NCI-H2107 (cell line): ENCODE measurements around the gene ASAP3.

Experiments used
- DNase-seq: peaks from one replicate; lab custom pipeline; 2025; lab: John Stamatoyannopoulos, UW

Gene ASAP3

GRCh38 chr1:23423415-23424292 is 60.3 kb downstream of the ASAP3 start:
- no peak for DNase-seq

DNA sequence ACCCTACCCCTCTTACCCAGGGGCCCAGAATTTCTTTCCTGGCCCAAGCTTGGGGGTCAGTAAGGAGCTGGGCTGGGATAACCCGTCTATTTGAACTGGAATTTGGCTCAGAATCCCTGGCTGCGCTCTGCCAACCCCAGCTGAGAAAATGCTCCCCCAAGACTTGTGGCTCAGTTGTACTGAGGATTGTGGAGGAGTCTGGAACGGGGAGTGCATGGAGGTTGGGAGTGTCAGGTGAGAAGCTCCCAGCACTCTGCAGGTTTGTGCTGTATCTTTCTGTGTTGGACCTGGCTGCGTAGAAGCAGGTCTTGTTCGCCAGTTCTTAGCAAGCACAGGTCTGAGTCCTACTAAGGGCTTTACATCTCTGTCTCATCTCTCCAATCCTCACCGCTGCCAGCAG is 61.0 kb downstream of the ASAP3 start:
- DNase-seq = no peak

DNA sequence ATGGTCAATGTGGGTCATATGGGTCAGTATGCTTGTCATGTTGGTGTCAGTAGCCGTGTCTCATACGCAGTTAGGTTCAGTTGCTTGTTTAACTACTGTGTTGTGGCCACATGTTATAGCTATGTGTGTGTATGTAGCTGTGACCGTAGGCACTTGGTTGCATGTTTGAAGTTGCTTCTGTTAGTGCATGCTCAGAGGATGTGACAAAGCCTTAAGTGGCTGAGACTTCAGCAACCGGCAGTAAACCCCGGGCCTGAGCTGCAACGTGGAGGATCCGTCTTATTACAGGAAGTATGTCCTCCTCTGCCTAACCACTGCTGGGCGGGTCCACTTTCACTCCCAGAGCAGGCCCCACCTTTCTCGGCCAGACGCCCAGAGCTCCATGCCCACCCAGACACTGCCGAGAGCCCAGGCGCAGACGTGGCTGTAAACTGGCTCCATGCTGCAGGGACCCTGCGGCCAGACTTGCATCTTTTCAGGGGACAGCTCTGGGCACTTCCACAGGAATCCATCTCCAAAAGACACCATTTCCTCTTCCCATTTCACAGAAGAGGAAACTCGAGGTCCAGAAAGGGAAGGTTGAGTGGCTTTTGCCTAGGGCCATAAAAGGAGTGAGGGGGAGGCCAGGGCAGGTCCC is 61.6 kb downstream of the ASAP3 start:
- no peak for DNase-seq

DNA sequence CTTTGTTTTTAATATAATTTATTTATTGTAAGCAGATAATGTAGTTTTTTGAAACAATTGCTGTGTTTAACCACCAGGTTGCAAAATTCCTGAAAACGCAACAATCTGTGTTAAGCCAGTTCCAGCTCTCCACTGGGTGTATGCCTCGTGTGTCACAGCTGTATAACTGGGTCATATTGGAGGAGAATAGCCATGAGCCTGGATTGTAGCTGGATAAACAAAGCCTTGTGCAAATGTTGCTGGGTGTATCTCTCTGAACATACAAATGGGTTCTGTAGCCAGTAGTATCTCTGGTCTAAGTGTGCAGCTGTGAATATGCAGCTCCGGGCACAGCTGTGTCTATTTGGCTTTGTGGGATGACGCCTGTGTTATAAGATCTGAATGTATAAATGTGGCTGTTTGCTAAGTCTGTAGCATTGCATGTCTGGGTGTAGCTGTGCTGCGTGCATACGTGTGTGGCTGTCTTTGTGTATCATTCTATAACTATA is 62.2 kb downstream of the ASAP3 start:
- no peak for DNase-seq

DNA sequence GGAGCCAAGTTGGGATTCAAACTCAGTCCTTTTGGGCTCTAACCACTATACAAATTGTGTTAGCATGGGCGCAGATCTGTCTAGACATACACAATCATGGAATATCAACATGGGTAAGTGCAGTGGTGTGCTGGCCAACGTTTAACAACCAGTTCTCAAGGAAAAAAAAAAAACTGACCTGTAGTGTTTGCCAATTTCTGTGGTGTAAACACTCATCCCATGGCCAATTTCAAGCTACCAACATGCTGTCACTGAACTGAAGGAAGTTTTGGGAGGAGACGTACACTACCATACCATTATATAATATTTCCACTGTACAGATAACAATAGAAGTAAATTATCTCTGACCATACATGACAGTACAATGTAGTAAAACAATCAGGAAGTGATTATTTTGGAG is 62.6 kb downstream of the ASAP3 start:
- DNase-seq = no peak

- no peak for DNase-seq
Observed at GRCh38 chr1:23420778-23421177, 63.2 kb downstream of the ASAP3 start.

DNA sequence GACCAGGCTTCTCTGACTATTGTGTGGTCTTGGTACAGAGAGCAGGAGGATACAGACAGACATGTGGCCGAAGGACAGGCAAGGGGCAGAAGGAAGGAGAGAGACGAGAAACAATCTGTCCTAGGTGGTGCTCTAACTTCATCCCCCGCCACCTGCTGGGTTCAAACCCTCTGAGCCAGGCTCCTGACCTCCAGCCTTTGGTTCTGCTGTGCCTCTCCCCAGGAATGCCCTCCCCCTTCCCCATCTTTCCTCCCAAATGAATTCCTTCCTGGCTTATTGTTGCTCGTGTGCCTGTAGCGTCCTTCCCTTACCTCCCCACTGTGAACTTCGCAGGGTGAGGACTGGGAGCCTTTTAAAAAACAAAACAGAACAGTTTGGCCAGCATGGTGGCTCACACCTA is 64.8 kb downstream of the ASAP3 start:
- no peak for DNase-seq

DNA sequence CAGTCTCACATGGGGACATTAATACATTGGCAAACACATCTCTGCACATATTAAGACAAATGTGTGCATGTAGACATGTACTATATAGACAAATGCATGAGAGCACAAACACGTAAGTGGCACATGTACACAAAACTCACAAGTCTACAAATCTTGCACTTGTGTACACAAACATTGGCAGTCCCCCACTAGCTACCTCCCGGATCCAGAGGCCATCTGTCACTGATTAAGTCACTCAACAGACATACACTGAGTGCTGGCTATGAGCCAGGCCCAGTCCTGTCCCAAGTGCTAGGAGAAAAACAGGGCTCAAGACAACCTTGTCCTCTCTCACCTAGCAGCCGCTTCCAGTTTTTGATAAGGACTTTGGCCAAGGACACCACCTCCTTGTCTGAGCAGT is 66.4 kb downstream of the ASAP3 start:
- DNase-seq = no peak

DNA sequence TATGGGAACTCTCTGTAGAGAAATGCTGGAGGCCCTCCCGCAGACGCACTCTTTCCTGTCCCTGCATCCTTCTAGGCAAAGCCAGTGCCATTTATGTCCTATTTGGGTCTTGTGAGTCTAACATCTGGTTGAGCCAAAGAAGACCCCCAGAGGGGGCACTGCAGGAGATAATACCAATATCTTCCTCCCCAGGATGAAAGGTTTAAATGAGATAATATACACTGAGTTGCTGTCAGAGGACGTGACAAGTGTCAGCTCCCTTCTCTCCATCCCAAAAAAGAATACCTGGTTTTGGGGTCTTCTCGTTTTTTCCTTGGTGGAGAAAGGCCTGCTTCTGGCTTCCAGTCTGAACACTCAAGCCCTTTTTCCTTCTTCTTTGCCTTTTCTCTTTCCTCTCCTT is 67.0 kb downstream of the ASAP3 start:
- DNase-seq = no peak

GRCh38 chr1:23408797-23409290 is 75.1 kb downstream of the ASAP3 start:
- no peak for DNase-seq

- no peak for DNase-seq
Observed at GRCh38 chr1:23407016-23407630, 76.9 kb downstream of the ASAP3 start.

GRCh38 chr1:23405946-23406345 is 78.0 kb downstream of the ASAP3 start:
- no peak for DNase-seq

DNA sequence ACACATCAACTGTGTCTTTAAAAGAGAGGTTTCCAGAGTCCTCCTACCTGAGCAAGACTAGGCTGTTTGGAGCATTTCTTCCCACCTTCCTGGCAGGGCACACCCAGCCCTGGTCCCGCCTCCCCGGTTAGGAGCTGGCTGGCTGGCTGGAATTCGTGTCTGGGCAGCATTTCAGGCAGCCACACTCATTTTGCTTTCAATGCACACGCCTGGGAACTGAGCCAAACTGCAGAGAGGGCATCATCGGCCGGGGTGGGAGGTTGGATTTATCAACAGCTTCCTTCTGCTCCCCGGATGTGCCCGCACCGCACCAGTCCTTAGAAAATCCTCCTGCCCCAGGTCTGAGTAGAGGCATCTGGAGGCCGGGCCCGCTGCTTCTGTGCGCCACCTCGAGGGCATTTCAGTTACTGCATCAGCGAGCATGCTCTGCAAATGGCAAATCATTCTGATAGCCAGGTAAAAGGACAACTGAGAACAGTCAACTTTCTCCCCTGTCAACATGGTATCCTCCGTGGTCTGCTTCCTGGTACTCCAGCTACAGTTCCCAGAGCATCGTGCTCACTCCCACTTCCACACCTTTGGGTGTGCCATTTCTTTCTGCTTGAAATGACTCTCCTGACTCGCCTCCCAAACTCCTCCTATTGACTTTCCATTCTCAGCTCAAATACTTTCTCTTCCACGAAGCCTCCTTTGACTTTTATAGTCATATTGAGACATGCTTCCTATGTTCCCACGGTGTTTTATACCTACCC is 80.1 kb downstream of the ASAP3 start:
- peak; percentile 98 for DNase-seq

DNA sequence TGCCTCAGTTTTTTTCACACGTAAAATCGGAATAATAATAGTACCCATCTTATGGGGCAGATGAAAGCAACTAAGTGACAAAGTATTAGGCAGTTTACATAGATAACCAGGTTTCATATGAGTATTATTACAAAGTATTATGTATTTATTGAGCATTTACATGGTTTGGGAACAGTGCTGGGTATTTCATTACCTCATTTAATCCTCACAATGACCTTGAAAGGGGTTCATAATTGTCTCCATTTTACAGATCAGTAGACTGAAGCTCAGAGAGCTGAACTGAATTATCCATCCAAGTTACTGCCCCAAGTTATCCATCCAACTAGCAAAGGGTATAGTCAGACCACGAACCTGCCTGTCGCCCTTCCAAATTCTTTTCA is 80.6 kb downstream of the ASAP3 start:
- no peak for DNase-seq

DNA sequence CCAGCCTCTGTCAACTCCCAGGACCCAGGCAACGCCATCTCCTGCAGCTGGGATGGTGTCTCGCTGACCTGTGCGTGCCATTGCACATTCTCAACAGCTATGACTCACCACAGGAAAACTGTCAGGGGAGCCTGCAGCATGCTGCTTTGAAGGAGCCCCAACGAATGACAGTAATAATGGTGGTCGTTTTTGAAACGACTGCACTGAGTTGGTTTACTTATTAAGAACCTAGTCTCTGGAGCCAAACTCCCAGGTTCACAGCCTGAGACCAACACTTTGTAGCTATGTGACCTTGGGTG is 81.0 kb downstream of the ASAP3 start:
- DNase-seq = no peak

DNA sequence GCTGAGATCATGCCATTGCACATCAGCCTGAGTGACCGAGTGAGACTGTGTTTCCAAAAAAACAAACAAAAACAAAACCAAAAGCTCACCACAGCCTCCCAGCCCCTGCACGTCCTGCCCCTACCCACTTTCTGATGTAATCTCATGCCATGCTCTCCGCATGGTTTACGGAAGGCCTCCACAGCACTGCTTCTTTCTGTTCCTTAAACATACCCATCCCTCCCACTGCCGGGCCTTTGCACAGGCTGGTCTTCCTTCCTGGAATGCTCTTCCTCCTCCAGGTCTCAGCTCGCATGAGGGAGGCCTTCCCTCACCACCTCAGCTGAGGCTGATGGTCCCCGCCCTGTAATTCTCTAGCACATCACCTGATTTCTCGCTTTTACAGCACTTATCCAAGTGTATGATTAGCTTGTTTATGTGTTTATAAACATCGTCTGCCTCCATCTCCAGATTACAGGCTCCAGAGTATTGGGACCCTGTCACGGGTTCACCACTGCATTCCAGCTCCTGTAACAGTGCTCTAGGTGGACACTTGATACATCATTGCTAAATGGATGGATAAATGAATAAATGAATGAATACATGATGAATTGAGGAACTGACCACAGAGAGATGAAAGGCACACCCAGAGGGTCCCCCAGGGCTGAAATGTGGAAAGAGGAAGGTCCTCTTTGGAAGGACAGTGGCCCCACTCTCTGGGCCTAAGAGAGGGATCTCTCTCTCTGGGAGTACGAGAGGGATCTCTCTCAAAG is 81.5 kb downstream of the ASAP3 start:
- DNase-seq = no peak

DNA sequence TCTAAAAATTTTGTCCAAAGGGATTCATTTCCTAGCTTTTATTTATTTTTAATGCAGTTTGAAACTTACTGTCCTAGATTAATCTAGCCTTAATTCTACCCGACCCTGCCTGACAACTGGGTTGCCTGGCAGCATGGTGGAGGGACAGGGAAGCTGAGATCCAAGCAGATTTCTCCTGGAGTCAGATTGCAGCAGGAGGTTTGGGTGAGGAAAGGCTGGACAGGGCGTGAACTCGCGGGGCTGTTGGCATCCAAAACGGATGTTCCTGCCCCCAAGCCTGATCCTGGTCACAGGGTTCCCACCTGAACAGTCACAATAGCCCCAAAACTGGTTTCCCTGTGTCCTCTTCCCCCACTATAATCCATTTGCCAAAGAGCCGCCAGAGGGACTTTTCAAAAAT is 82.7 kb downstream of the ASAP3 start:
- DNase-seq = no peak

DNA sequence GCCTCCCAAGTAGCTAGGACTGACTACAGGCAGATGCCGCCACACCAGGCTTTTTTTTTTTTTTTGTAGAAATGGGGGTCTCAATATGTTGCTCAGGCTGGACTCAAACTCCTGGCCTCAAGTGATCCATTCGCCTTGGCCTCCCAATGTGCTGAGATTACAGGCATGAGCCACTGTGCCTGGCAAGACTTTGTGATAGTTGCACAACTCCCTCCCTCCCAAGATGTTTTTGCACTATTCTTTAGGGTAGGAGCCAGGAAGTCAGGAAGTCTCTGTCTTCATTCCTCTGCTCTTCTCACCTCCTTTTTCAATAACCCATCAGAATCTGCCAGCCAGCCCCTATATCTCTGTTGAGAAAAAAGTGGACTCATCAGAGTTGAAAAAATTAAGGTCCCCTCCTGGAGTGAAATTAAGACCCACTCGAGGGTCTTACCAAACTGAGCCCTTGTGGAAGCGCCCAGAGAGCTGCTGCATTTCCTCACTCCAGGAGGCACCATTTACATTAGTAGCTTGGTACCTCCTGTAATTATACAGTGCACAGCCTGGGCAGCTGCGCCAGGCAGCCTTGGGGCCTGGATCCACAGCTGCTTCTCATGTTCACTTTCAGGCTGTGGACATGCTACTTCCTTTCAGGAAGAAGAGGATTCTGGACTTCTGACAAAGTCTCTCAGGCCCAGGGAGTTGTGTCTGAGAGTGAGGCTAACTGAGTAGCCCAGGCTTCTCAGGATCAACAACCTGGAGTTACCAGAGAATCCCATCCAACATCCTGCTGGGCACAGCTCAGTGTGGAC is 83.5 kb downstream of the ASAP3 start:
- DNase-seq = no peak

- no peak for DNase-seq
Observed at GRCh38 chr1:23399229-23399628, 84.8 kb downstream of the ASAP3 start.

DNA sequence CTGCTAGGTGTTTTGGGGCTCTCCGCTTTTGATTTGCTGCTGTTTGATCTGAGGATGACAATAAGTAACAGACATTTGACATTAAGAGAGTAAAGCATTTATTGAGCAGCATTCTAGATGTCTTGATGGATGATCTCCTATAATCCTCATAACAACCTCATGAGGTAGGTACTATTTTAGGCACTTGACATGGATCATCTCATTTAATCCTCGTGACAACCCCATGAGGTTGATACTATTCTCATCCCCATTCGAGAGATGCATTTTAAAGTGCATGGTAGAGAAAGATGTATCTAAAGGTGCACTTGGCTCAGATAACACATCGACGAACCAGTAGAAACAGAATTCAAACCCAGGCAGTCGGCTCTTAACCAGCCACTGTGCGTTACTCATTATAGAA is 86.1 kb downstream of the ASAP3 start:
- DNase-seq = no peak

DNA sequence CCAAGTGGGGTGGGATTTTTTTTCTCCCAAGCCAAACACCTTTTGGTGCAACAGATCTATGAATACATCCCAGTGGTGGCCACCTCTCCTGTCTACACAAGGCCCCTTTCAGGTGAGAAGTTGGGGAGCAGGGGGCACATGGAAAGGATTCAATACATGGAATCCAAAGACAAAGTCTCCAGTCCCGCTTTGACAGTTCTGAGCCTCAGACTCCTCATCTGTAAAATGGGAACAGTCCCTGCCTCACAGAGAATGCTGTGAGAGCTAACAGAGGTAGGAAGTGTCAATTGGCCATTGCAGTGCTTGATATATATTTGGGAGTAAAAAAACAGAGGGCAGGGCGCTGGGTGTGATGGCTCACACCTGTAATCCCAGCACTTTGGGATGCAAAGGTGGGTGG is 87.6 kb downstream of the ASAP3 start:
- DNase-seq = no peak
